HEK293 (cell line): ENCODE data around the gene ARHGAP5.

Source experiments
- BCL11A ChIP-seq: fragments of 450-650 bp; formaldehyde crosslinking; IDR thresholded peaks from 2 replicates; pipeline ENCODE4 v1.5.1; 2016; ENCODE audit warnings: low read depth, missing biosample characterization, missing genetic modification characterization
- CTCF ChIP-seq: fragments of 450-650 bp; formaldehyde crosslinking; IDR thresholded peaks from 2 replicates; pipeline ENCODE4 v1.5.1; 2016; ENCODE audit warnings: missing biosample characterization, missing genetic modification characterization
- KLF10 ChIP-seq: fragments of 450-650 bp; IDR thresholded peaks from 2 replicates; pipeline ENCODE4 v1.5.1; 2018; ENCODE audit warnings: missing biosample characterization, mild to moderate bottlenecking, missing genetic modification characterization
- TCF7L2 ChIP-seq: IDR thresholded peaks from 2 replicates; pipeline ENCODE4 v1.6.1; 2011; ENCODE audit warnings: low read depth, mild to moderate bottlenecking, inconsistent platforms, low read length, moderate library complexity, borderline replicate concordance
- ZBTB48 ChIP-seq: fragments of 450-650 bp; formaldehyde crosslinking; IDR thresholded peaks from 2 replicates; pipeline ENCODE4 v1.5.1; 2016; ENCODE audit warnings: missing biosample characterization, missing genetic modification characterization
- ZFHX2 ChIP-seq: fragments of 450-650 bp; formaldehyde crosslinking; conservative IDR thresholded peaks from 2 replicates; pipeline ENCODE4 v1.5.1; 2016; ENCODE audit warnings: missing biosample characterization, missing genetic modification characterization
- ZNF157 ChIP-seq: fragments of 450-650 bp; formaldehyde crosslinking; IDR thresholded peaks from 2 replicates; pipeline ENCODE4 v1.5.1; 2016; ENCODE audit warnings: missing biosample characterization, missing genetic modification characterization
- ZNF280D ChIP-seq: fragments of 450-650 bp; formaldehyde crosslinking; IDR thresholded peaks from 2 replicates; pipeline ENCODE4 v1.5.1; 2016; ENCODE audit warnings: missing biosample characterization, missing genetic modification characterization
- ZNF639 ChIP-seq: fragments of 450-650 bp; formaldehyde crosslinking; IDR thresholded peaks from 2 replicates; pipeline ENCODE4 v1.5.1; 2016; ENCODE audit warnings: missing biosample characterization, missing genetic modification characterization
- ZNF654 ChIP-seq: fragments of 450-650 bp; formaldehyde crosslinking; IDR thresholded peaks from 2 replicates; pipeline ENCODE4 v1.5.1; 2016; ENCODE audit warnings: low read depth, missing biosample characterization, missing genetic modification characterization
- ZNF692 ChIP-seq: fragments of 450-650 bp; formaldehyde crosslinking; IDR thresholded peaks from 2 replicates; pipeline ENCODE4 v1.5.1; 2016; ENCODE audit warnings: missing biosample characterization, missing genetic modification characterization

GRCh38 chr14:32087907-32088306 lies 10.8 kb downstream of the ARHGAP5 start:
- no peak for TF ChIP-seq ZFHX2 (tag by site-specific recombination)
- TF ChIP-seq ZNF692 (tag by site-specific recombination), result no peak
- TF ChIP-seq TCF7L2, result no peak
- no peak for TF ChIP-seq BCL11A (tag by site-specific recombination)
- no peak for TF ChIP-seq ZBTB48 (tag by site-specific recombination)
- no peak for TF ChIP-seq CTCF (tag by site-specific recombination)
- TF ChIP-seq KLF10, result no peak
- no peak for TF ChIP-seq ZNF654
- no peak for TF ChIP-seq ZNF280D (tag by site-specific recombination)
- TF ChIP-seq ZNF157, result no peak
- TF ChIP-seq ZNF639, result no peak
